WTC11 (cell line): ENCODE measurements around the gene PROZ.

Experiments used
- MAX ChIP-seq: sonication (generic); formaldehyde crosslinking; IDR thresholded peaks from 2 replicates; pipeline ENCODE4 v1.8.0; 2022; ENCODE audit warnings: mild to moderate bottlenecking, missing genetic modification reagents
- NR2C2 ChIP-seq: sonication (generic); formaldehyde crosslinking; IDR thresholded peaks from 2 replicates; pipeline ENCODE4 v1.8.0; 2022; ENCODE audit warnings: mild to moderate bottlenecking, missing genetic modification reagents
- TF ChIP-seq, protein P1 (sequence below): fragments of 200-600 bp; IDR thresholded peaks from 2 replicates; pipeline ENCODE4 v1.8.0; 2022; ENCODE audit warnings: antibody characterized with exemption
- TF ChIP-seq, protein P2 (sequence below): sonication (generic); formaldehyde crosslinking; conservative IDR thresholded peaks from 2 replicates; pipeline ENCODE4 v1.8.1; 2022; ENCODE audit warnings: mild to moderate bottlenecking, missing genetic modification reagents

DNA sequence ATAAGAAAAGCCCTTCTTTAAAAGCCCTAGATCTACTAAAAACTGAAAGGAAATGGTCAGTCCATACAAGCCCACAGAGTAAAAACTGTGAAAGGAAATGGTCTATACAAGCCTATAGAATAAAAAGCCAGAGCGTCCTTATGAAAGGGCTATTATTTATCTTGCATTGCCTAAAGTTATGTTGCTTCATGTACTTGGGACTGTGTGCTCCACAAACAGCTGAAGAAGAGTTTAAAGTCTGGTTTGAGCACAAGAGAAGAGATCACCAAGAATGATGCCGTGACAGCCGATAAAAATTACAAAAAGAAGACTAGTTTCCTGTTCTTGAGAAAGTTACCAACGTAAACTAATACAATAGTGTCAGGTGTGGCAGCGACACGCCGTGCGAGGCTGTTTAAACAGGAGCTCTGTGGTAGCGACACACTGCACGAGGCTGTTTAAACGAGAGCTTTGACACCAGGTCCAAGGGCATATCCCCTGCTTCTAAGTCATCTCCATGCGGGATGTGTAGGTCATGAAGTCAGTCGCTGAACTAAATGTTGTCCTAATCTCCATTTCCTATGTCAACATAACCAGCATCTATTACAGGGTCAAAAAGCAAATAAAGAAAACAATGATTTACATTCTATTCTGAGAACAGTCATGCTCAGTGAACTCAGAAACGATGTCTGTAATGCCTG, 25.1 kb downstream of the PROZ start:
- TF ChIP-seq, protein P1, sequence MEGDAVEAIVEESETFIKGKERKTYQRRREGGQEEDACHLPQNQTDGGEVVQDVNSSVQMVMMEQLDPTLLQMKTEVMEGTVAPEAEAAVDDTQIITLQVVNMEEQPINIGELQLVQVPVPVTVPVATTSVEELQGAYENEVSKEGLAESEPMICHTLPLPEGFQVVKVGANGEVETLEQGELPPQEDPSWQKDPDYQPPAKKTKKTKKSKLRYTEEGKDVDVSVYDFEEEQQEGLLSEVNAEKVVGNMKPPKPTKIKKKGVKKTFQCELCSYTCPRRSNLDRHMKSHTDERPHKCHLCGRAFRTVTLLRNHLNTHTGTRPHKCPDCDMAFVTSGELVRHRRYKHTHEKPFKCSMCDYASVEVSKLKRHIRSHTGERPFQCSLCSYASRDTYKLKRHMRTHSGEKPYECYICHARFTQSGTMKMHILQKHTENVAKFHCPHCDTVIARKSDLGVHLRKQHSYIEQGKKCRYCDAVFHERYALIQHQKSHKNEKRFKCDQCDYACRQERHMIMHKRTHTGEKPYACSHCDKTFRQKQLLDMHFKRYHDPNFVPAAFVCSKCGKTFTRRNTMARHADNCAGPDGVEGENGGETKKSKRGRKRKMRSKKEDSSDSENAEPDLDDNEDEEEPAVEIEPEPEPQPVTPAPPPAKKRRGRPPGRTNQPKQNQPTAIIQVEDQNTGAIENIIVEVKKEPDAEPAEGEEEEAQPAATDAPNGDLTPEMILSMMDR = no peak
- TF ChIP-seq MAX (CRISPR knock-in tag) = no peak
- TF ChIP-seq, protein P2, sequence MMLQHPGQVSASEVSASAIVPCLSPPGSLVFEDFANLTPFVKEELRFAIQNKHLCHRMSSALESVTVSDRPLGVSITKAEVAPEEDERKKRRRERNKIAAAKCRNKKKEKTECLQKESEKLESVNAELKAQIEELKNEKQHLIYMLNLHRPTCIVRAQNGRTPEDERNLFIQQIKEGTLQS (CRISPR knock-in tag) = no peak
- TF ChIP-seq NR2C2 (CRISPR knock-in tag) = no peak
